ENCODE measurements around the gene LYZL2. TPM values are rescaled to one million over a fixed set of nuclear protein-coding genes. Genes with fewer than 3 reads are reported as not detected.
"Not testable (repeated sequence)": the region's sequence is repeated elsewhere in the genome, so short reads cannot be mapped to it uniquely, and the experiment has no call there.

The LYZL2 gene
- total RNA-seq = 1 to 10 TPM in 1 of 2 donors, not detected in 1; 3.3 TPM

GRCh38 chr10:30629653-30630052, at the start of gene LYZL2:
Gene LYZL2, minus strand, starts transcription at chr10:30629753. Its CDS starts 2,838 bp downstream, at chr10:30626915.
- no peak within 1 kb of the TSS for H3K4me3 ChIP-seq
- H3K27ac ChIP-seq = no peak within 1 kb of the TSS
- no peaks in the 10 kb centered on the region for H3K27me3 ChIP-seq (replicated peaks; ENCODE audit: insufficient read depth)
- H3K4me1 ChIP-seq (replicated peaks) = no peaks in the 10 kb centered on the region
- TF ChIP-seq POLR2AphosphoS5 (IDR thresholded peaks at IDR 0.05) = no peak
- no peak for TF ChIP-seq CTCF (IDR thresholded peaks at IDR 0.05)
- TF ChIP-seq POLR2A (IDR thresholded peaks at IDR 0.05) = no peak
- H3K36me3 ChIP-seq = no peaks in the 10 kb centered on the region
- H3K9me3 ChIP-seq = no peaks in the 10 kb centered on the region
- WGBS = 84% methylated on average over 6 of the region's 6 CpGs
- intact Hi-C loops (cut with DNase I) = no loop called here
- DNase-seq (ENCODE audit: low spot score) = no peak

- not testable (repeated sequence) for H3K4me1 ChIP-seq (replicated peaks); DNase-seq (ENCODE audit: low spot score)
- WGBS = 86% methylated on average over 3 of the region's 7 CpGs
These were observed 48.1 kb upstream of the LYZL2 start for GRCh38 chr10:30677616-30678015.

GRCh38 chr10:30677146-30677545, 47.6 kb upstream of the LYZL2 start:
- 67% methylated on average over 3 of the region's 3 CpGs for WGBS
- not testable (repeated sequence) for H3K36me3 ChIP-seq; DNase-seq (ENCODE audit: low spot score)

More at GRCh38 chr10:30677616-30678015, 48.1 kb upstream of the LYZL2 start:
- intact Hi-C loops (cut with DNase I); H3K27me3 ChIP-seq (replicated peaks; ENCODE audit: insufficient read depth); H3K36me3 ChIP-seq; H3K4me3 ChIP-seq; H3K27ac ChIP-seq; H3K9me3 ChIP-seq: not testable (repeated sequence)

GRCh38 chr10:30675791-30676718, 46.5 kb upstream of the LYZL2 start:
- H3K27me3 ChIP-seq (replicated peaks; ENCODE audit: insufficient read depth) = no peaks in the 10 kb centered on the region
- intact Hi-C loops (cut with DNase I) = no loop called here
- no peak overlapping the region for H3K4me3 ChIP-seq
- no peak for DNase-seq (ENCODE audit: low spot score)
- no peaks in the 10 kb centered on the region for H3K9me3 ChIP-seq
- TF ChIP-seq CTCF (IDR thresholded peaks at IDR 0.05) = no peak
- TF ChIP-seq POLR2A (IDR thresholded peaks at IDR 0.05) = no peak
- TF ChIP-seq POLR2AphosphoS5 (IDR thresholded peaks at IDR 0.05) = no peak
- H3K27ac ChIP-seq = no peak overlapping the region
- H3K36me3 ChIP-seq = no peaks in the 10 kb centered on the region
- H3K4me1 ChIP-seq (replicated peaks) = no peaks in the 10 kb centered on the region
- WGBS = 41% methylated on average over 13 of the region's 13 CpGs

More at GRCh38 chr10:30677146-30677545, 47.6 kb upstream of the LYZL2 start:
- H3K4me1 ChIP-seq (replicated peaks); H3K27ac ChIP-seq; intact Hi-C loops (cut with DNase I); H3K4me3 ChIP-seq; H3K27me3 ChIP-seq (replicated peaks; ENCODE audit: insufficient read depth); H3K9me3 ChIP-seq: not testable (repeated sequence)

- intact Hi-C loops (cut with DNase I) = no loop called here
- Histone ChIP-seq H3K4me1 (replicated peaks) (no peaks in the 10 kb centered on the region), H3K36me3 (no peaks in the 10 kb centered on the region), H3K9me3 (no peaks in the 10 kb centered on the region), H3K27ac (no peak overlapping the region), H3K4me3 (no peak overlapping the region), H3K27me3 (replicated peaks; ENCODE audit: insufficient read depth) (no peaks in the 10 kb centered on the region)
- WGBS = 67% methylated on average over 6 of the region's 6 CpGs
- TF ChIP-seq CTCF (IDR thresholded peaks at IDR 0.05) = no peak
- TF ChIP-seq POLR2AphosphoS5 (IDR thresholded peaks at IDR 0.05) = no peak
- no peak for TF ChIP-seq POLR2A (IDR thresholded peaks at IDR 0.05)
- no peak for DNase-seq (ENCODE audit: low spot score)
These were observed 45.2 kb upstream of the LYZL2 start for GRCh38 chr10:30674796-30675195.

GRCh38 chr10:30673262-30673661, 43.7 kb upstream of the LYZL2 start:
- intact Hi-C loops (cut with DNase I); DNase-seq (ENCODE audit: low spot score); H3K36me3 ChIP-seq; H3K4me3 ChIP-seq; H3K4me1 ChIP-seq (replicated peaks); H3K27me3 ChIP-seq (replicated peaks; ENCODE audit: insufficient read depth); H3K9me3 ChIP-seq; H3K27ac ChIP-seq: not testable (repeated sequence)
- WGBS = 84% methylated on average over 8 of the region's 13 CpGs

GRCh38 chr10:30672338-30672737, 42.8 kb upstream of the LYZL2 start:
- H3K27ac ChIP-seq; DNase-seq (ENCODE audit: low spot score); intact Hi-C loops (cut with DNase I); H3K4me3 ChIP-seq; H3K36me3 ChIP-seq; H3K4me1 ChIP-seq (replicated peaks); H3K27me3 ChIP-seq (replicated peaks; ENCODE audit: insufficient read depth); H3K9me3 ChIP-seq: not testable (repeated sequence)
- 89% methylated on average over 4 of the region's 4 CpGs for WGBS

Data from prostate gland (tissue), 2 donors.